ENCODE results near the gene IDH1. TPM values are rescaled to one million over a fixed set of nuclear protein-coding genes. Genes with fewer than 3 reads are reported as not detected.
A peak's percentile ranks its signal among the peaks of the same experiment; 100 is the strongest.

IDH1 gene
- total and polyA plus RNA-seq, 2 of the 13 experiments (the other 11 are each of a cell fraction or from before 2014, with no cell fraction given): 312 to 1,077 TPM

DNA sequence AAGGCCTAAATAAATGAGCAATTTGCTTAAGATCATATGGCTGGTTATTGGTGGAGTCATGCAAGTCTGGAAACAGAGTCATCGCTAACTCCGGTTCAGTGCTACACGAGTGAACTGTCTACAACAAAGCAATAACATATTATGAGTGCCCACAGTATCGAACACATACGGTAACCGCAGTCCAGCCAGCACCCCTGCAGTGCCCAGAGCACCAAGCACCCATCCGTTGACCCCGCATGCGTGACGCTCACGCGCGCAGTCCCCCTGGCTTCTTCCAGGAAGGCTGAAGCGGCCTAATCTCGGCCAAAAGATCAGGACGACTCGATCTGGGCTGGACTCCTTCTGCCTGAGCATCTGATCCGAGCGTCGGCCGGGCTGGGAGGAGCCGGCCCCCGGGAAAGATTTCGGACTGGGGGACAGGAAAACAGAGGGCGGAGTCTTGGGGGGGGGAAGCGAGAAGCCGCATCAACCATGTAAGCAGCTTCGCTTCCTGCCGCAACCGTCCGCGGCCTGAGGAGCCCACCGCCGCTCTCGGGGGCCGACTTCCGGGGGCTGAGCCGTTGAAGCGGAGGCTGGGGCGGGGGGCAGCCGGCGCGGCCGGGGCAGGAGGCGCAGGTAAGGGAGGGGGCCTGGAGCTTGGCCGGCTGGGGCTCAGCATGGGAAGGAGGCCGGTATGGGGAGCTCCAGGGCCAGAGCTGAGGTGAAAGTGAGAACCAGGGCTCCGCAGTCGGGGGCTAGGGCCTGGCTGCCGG, 11.1 kb upstream of the IDH1 start, which contains the start of gene PIKFYVE (continued):
- TF ChIP-seq PHF20 (CRISPR knock-in tag; IDR thresholded peaks at IDR 0.05) (peak; percentile 92), ZNF350 (CRISPR knock-in tag; IDR thresholded peaks at IDR 0.05; ENCODE audit: borderline replicate concordance, low read depth) (peak; percentile 100), NR1H2 (CRISPR knock-in tag; IDR thresholded peaks at IDR 0.05; ENCODE audit: borderline replicate concordance, low read depth) (peak; percentile 24; the same call in 1 of the 2 replicates), ATM (IDR thresholded peaks at IDR 0.05; ENCODE audit: borderline replicate concordance) (no peak), ZNF274 (CRISPR knock-in tag; IDR thresholded peaks at IDR 0.05) (no peak; the same call in 1 of the 2 replicates), ZNF570 (CRISPR knock-in tag; IDR thresholded peaks at IDR 0.05; ENCODE audit: borderline replicate concordance) (no peak; the same call in 1 of the 2 replicates), XBP1 (CRISPR knock-in tag; IDR thresholded peaks at IDR 0.05) (no peak), ZNF792 (CRISPR knock-in tag; IDR thresholded peaks at IDR 0.05) (peak; percentile 85; the same call in 1 of the 2 replicates), ZNF253 (CRISPR knock-in tag; IDR thresholded peaks at IDR 0.05; ENCODE audit: borderline replicate concordance) (no peak), ZNF709 (CRISPR knock-in tag; IDR thresholded peaks at IDR 0.05) (no peak; the same call in none of the 2 replicates), TOPORS (CRISPR knock-in tag; IDR thresholded peaks at IDR 0.05) (peak; percentile 86; the same call in 1 of the 2 replicates), FOXM1 (CRISPR knock-in tag; IDR thresholded peaks at IDR 0.05) (no peak), TCF12 (IDR thresholded peaks at IDR 0.05) (no peak), TCF12 (CRISPR knock-in tag; IDR thresholded peaks at IDR 0.05) (peak; percentile 45; the same call in 1 of the 2 replicates), ZNF619 (CRISPR knock-in tag; IDR thresholded peaks at IDR 0.05) (peak; percentile 93), ZNF780A (CRISPR knock-in tag; IDR thresholded peaks at IDR 0.05) (peak; percentile 37; the same call in 1 of the 2 replicates), MTF1 (CRISPR knock-in tag; IDR thresholded peaks at IDR 0.05) (no peak), HDAC1 (CRISPR knock-in tag; IDR thresholded peaks at IDR 0.05) (peak; percentile 94), ZNF737 (CRISPR knock-in tag; IDR thresholded peaks at IDR 0.05; ENCODE audit: borderline replicate concordance) (no peak), SOX5 (CRISPR knock-in tag; IDR thresholded peaks at IDR 0.05; ENCODE audit: borderline replicate concordance) (peak; percentile 84), SSRP1 (CRISPR knock-in tag; IDR thresholded peaks at IDR 0.05) (peak; percentile 81; the same call in 1 of the 2 replicates), HIVEP1 (CRISPR knock-in tag; IDR thresholded peaks at IDR 0.05) (no peak), CEBPB (IDR thresholded peaks at IDR 0.05; ENCODE audit: borderline replicate concordance, low read depth, low read length) (no peak)
- TF ChIP-seq, protein P1, sequence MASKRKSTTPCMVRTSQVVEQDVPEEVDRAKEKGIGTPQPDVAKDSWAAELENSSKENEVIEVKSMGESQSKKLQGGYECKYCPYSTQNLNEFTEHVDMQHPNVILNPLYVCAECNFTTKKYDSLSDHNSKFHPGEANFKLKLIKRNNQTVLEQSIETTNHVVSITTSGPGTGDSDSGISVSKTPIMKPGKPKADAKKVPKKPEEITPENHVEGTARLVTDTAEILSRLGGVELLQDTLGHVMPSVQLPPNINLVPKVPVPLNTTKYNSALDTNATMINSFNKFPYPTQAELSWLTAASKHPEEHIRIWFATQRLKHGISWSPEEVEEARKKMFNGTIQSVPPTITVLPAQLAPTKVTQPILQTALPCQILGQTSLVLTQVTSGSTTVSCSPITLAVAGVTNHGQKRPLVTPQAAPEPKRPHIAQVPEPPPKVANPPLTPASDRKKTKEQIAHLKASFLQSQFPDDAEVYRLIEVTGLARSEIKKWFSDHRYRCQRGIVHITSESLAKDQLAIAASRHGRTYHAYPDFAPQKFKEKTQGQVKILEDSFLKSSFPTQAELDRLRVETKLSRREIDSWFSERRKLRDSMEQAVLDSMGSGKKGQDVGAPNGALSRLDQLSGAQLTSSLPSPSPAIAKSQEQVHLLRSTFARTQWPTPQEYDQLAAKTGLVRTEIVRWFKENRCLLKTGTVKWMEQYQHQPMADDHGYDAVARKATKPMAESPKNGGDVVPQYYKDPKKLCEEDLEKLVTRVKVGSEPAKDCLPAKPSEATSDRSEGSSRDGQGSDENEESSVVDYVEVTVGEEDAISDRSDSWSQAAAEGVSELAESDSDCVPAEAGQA (IDR thresholded peaks at IDR 0.05; ENCODE audit: low read depth): peak; percentile 72
- TF ChIP-seq, protein P1 (CRISPR knock-in tag; IDR thresholded peaks at IDR 0.05; ENCODE audit: borderline replicate concordance): no peak
- TF ChIP-seq, protein P2, sequence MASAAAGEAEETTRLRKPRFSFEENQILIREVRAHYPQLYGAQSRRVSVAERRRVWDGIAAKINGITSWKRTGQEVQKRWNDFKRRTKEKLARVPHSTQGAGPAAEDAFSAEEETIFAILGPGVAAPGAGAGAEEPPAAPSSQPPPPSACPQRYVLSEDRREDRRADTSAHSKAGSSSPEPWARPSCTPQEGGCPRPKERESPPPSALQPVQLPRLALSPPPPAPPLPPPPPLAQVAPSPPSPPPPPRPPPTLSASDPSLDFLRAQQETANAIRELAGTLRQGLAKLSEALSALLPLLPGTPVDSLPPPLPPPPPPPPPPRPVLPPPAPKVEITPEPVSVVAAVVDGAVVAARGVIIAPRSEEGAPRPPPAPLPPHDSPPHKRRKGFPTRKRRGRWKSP (CRISPR knock-in tag; IDR thresholded peaks at IDR 0.05): no peak; the same call in 1 of the 2 replicates
